Keratinocyte (primary cell): Measurements from ENCODE around the gene INTS1.

Source experiments
- CTCF ChIP-seq, 3 experiments: IDR thresholded peaks in 1 of 3; conservative IDR thresholded peaks in 1 of 3; optimal IDR thresholded peaks in 1 of 3; 2 replicates in 2 of 3; 3 replicates in 1 of 3; pipeline versions ENCODE3 to v1.5.1; 2011; ENCODE audit warnings: low read length in 3 of 3, mild to moderate bottlenecking in 3 of 3, moderate library complexity in 2 of 3, control low read depth in 1 of 3, inconsistent platforms in 1 of 3; ENCODE audit not compliant: insufficient read depth in 2 of 3; ENCODE audit errors: extremely low read depth in 1 of 3
- EZH2 ChIP-seq: IDR thresholded peaks from one replicate; pipeline ENCODE4 v1.6.1; 2012; ENCODE audit warnings: inconsistent platforms, mild to moderate bottlenecking, low read length, moderate library complexity

GRCh38 chr7:1531979-1532455 is 27.8 kb upstream of the INTS1 start:
- TF ChIP-seq CTCF (optimal IDR thresholded peaks at IDR 0.05 in 1 of 3, IDR thresholded peaks at IDR 0.05 in 1 of 3, conservative IDR thresholded peaks at IDR 0.05 in 1 of 3; ENCODE audit: extremely low read depth in 1 of 3, insufficient read depth in 2 of 3, low read length in 3 of 3) (no peak), EZH2 (no peak)
